C4-2B (cell line): ENCODE data around the gene TMEM161B.
A peak's percentile ranks its signal among the peaks of the same experiment; 100 is the strongest.

Experiments used
- ZFX ChIP-seq: fragments of 450-650 bp; IDR thresholded peaks from 2 replicates; pipeline ENCODE4 v1.6.1; 2017
- TF ChIP-seq, protein P1 (sequence below): fragments of 450-650 bp; conservative IDR thresholded peaks from 2 replicates; pipeline ENCODE4 v1.5.1; 2017; ENCODE audit warnings: mild to moderate bottlenecking

DNA sequence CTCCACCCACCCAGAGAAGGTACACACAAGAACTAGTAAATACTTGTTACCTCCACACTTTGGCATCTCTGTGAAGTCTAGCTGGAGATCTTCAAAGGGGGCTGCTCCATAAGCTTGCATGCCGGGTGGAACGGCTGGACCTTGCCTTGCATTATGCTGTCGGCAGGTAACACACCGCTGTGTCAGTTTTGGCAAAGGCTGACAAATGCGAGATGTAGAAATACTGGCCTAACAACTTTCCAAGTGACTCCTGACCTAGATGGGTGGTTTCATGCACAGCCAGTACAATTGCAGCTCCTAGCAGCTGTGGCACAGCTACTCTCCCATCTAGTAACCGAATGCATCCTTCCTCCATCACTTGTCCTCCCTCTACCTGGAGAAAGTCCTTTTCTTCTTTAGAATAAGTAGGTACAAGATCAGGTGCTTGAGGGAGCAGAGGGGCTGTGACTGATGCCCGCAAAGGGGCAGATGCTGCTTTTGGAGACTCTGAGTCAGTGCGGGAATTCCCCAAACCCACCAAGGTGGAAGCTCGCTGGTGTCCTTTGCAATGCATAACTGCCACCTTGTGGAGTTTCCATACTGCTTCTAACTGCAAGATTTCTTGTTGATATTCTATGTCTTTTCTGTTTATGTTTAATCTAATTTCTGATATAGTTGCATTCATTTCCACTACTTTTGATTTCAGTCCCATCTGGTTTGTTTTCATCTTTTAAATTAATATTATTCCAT is 78.4 kb downstream of the TMEM161B start:
- TF ChIP-seq, protein P1, sequence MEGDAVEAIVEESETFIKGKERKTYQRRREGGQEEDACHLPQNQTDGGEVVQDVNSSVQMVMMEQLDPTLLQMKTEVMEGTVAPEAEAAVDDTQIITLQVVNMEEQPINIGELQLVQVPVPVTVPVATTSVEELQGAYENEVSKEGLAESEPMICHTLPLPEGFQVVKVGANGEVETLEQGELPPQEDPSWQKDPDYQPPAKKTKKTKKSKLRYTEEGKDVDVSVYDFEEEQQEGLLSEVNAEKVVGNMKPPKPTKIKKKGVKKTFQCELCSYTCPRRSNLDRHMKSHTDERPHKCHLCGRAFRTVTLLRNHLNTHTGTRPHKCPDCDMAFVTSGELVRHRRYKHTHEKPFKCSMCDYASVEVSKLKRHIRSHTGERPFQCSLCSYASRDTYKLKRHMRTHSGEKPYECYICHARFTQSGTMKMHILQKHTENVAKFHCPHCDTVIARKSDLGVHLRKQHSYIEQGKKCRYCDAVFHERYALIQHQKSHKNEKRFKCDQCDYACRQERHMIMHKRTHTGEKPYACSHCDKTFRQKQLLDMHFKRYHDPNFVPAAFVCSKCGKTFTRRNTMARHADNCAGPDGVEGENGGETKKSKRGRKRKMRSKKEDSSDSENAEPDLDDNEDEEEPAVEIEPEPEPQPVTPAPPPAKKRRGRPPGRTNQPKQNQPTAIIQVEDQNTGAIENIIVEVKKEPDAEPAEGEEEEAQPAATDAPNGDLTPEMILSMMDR: peak; percentile 28
- no peak for TF ChIP-seq ZFX
